Adipose tissue (tissue), 3 donors: ENCODE measurements around the gene TENT4B. TPM values are rescaled to one million over a fixed set of nuclear protein-coding genes. Genes with fewer than 3 reads are reported as not detected.

Experiments
- H3K27ac ChIP-seq: one replicate; pipeline ENCODE4 v1.5.1; 2013; ENCODE audit warnings: low read depth, low read length
- WGBS, 3 donors: extraction: QIAGEN DNeasy Blood & Tissue Kit; methylation state at CpG; one replicate each; pipeline ENCODE4 v1.1.7; 2013; 5-methylcytosine and 5-hydroxymethylcytosine counted together
- polyA plus RNA-seq, 3 donors: library from polyadenylated mRNA; stranded (reverse); fragments of 200-250 nt; gene quantifications; one replicate each; pipeline ENCODE4 v1.2.3, GENCODE V29; 2013
- donor health status: healthy with polysubstance abuse.
- donor health status: Bipolar disorder and iron deficiency.
- donor health status: healthy.

TENT4B gene
- polyA plus RNA-seq, 3 donors: 2.5 to 3.4 (median 3.3) TPM

DNA sequence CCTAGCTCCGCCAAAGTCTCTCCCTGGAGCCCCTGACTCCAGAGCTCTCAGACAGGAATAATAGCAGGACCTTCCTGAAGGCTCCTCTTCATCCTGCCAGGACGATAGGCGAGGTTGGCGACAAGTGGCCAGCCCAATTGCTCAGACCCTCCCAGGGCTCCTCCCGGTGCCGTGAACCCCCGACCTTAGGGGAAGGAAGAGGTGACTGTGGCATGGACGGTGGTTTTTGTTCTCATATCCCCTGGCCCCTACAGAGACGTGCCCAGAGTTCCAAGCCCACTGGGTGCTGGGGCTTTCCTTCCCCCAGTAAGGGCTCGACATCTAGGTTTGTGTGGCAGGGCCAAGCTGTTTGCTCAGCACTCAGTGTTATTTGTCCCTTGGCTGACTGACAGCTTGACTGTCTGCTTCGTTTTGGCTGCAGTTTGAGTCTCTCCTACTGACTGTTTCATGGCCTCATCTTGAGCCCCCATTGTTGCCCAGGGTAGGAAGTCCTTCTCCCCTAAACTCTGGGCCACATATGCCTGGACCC lies 108.7 kb downstream of the TENT4B start:
- H3K27ac ChIP-seq: no peak overlapping the region
- WGBS, 3 donors: 43 to 56% (median 48%) methylated on average over 11 of the region's 11 CpGs

DNA sequence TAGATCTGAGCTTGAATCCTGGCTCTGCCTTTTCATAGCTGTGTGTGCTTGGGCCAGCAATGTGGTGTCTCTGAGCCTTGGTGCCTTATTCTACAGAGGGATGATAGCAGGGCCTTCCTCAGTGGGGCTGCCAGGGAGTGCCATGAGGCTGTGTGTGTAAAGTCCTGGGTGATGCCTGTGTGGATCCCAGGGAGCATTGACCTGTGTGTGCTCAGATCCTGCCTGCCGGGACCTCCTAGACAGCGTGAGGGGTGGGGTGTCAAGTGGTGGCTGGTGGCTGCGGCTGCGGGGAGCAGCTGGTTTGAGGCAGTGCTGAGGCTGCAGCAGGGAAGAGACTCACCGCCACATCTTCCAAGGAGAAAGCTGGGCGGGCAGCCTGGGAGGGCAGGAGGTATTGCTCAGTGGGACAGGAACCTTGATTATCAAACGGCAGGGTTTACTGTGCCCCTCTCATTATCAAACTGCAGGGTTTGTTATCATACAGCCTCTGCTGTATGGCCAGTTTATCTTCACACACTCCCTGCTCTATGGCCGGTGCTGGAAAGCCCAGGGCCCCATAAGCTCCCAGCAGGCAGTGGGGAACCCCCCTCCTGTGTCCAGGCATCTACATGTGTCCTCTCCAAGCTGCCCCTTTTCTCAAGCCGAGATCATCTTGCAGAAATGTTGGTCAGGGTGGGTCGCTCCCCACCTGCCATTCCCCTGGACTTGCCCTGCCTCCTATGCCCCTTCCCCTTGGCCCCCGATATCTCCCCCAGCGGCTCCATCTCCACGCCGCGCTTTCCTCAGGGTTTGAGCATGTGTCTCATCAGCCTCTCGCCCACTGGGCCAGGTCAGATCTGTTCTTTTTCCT lies 110.2 kb downstream of the TENT4B start:
- H3K27ac ChIP-seq: no peak overlapping the region
- 77 to 83% (median 82%) methylated on average over 16 of the region's 16 CpGs for WGBS, 3 donors

DNA sequence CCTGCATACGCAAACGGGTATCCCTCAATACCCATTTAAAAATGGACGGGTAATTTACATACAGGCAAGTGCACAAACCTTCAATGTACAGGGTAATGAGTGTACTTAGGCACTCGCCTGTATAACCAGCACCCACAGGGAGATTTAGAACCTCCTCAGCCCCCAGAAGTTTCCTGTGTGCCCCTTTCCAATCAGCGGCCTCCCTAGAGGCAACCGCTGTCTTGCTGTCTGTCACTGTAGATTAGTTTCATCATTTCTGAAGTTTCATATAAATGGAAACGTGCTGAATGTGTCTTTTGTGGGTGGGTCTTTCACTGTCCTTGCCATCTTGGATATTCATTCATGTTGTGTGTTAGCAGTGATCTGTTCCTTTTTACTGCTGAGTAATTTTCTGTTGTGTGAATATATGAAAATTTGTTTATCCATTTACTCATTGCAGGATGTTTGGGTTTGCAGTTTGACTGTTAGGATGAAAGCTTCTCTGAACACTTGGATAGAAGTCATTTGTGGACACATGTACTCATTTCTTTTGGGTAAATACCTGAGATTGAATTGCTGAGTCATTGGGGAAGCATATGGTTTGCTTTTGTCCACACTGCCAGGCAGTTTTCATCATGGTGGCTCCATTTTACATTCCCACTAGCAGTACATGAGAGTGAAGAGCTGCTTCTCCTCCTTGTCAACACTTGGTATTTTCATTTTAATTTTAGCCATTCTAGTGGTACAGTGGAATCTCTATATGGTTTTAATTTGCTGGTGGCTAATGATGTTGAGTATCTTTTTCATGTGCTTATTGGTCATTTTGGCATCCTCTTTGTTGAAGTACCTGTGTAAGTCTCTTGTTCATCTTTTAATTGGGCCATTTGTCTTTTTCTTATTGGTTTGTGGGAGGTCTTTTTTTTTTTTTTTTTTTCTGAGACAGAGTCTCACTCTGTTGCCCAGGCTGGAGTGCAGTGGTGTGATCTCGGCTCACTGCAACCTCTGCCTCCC lies 111.1 kb downstream of the TENT4B start:
- no peak overlapping the region for H3K27ac ChIP-seq
- WGBS, 3 donors: 80 to 84% (median 80%) methylated on average over 7 of the region's 8 CpGs

GRCh38 chr16:50265260-50265659 lies 112.2 kb downstream of the TENT4B start:
- H3K27ac ChIP-seq: no peak overlapping the region
- WGBS, 3 donors: 52 to 66% (median 62%) methylated on average over 2 of the region's 2 CpGs

GRCh38 chr16:50265716-50266336 lies 112.7 kb downstream of the TENT4B start:
- 84 to 88% (median 88%) methylated on average over 10 of the region's 10 CpGs for WGBS, 3 donors
- no peak overlapping the region for H3K27ac ChIP-seq

DNA sequence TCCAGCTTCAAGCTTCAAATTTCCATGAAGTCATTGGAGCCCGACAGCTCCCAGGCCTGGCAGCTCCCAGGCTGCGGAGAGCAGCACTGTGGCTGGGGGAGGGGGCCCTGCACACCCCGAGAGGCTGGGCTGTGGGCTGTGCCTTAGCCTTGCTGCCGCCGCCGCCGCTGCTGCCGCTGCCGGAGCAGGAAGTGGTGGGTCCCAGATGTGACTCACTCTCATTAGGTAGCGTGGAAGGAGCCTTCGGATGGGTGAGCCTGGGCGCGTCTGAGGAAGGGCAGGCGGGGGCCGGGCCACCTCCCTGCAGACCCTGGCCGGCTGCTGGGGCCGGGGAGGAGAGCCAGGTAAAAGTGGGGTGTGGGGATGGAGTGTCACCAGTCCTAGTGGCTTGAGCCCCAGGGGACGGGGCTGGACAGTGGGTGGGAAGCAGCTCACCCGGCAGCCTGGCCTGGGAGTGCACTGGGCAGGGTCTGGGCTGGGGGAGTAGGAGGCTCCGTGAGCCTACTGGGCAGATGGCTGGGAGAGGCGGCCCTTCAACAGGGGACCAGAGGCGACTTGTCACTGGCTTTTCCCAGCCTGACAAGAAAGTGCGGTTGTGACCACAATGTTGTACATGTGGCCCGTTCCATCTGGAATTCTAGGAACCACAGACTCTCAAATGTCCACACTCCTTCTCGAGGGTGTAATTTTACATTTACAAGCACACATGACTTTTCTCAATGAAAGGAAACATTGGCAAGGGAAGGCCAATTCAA lies 113.4 kb downstream of the TENT4B start, which contains the start of gene ADCY7:
Gene ADCY7, plus strand, starts transcription at position 215 of the 755 bp plus-strand sequence. CDS start 21,629 bp downstream, outside the sequence.
- WGBS, 3 donors: 14 to 58% (median 18%) methylated on average over 25 of the region's 25 CpGs
- no peak within 1 kb of the TSS for H3K27ac ChIP-seq

GRCh38 chr16:50267151-50267631 lies 114.1 kb downstream of the TENT4B start:
- 69 to 87% (median 71%) methylated on average over 8 of the region's 8 CpGs for WGBS, 3 donors
- H3K27ac ChIP-seq: no peak overlapping the region

- 41 to 73% (median 41%) methylated on average over 3 of the region's 3 CpGs for WGBS, 3 donors
- H3K27ac ChIP-seq: no peak overlapping the region
Observed at GRCh38 chr16:50267651-50268050, 114.5 kb downstream of the TENT4B start.

DNA sequence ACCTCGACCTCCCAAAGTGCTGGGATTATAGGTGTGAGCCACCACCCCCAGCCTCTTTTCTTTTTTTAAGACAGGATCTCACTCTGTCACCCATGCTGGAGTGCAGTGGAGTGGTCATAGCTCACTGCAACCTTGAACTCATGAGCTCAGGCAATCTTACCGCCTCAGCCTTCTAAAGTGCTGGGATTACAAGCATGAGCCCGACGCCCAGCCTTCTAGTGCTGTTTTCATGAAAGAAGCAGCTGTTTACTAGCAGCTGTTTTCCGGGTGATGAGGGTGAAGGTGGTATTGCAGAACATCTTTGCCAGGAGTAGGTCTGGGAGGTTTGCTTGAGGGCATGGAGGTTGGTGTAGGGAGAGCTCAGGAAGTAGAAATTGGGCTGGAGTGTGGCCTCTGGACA lies 115.2 kb downstream of the TENT4B start:
- WGBS, 3 donors: 76 to 88% (median 88%) methylated on average over 5 of the region's 5 CpGs
- H3K27ac ChIP-seq: no peak overlapping the region

GRCh38 chr16:50269061-50269705 lies 116.1 kb downstream of the TENT4B start:
- 91 to 95% (median 94%) methylated on average over 13 of the region's 13 CpGs for WGBS, 3 donors
- no peak overlapping the region for H3K27ac ChIP-seq

GRCh38 chr16:50269769-50270509 lies 116.8 kb downstream of the TENT4B start:
- 75 to 93% (median 84%) methylated on average over 12 of the region's 12 CpGs for WGBS, 3 donors
- H3K27ac ChIP-seq: no peak overlapping the region

- 76 to 89% (median 80%) methylated on average over 13 of the region's 13 CpGs for WGBS, 3 donors
- no peak overlapping the region for H3K27ac ChIP-seq
Observed at GRCh38 chr16:50270510-50271147, 117.5 kb downstream of the TENT4B start.

DNA sequence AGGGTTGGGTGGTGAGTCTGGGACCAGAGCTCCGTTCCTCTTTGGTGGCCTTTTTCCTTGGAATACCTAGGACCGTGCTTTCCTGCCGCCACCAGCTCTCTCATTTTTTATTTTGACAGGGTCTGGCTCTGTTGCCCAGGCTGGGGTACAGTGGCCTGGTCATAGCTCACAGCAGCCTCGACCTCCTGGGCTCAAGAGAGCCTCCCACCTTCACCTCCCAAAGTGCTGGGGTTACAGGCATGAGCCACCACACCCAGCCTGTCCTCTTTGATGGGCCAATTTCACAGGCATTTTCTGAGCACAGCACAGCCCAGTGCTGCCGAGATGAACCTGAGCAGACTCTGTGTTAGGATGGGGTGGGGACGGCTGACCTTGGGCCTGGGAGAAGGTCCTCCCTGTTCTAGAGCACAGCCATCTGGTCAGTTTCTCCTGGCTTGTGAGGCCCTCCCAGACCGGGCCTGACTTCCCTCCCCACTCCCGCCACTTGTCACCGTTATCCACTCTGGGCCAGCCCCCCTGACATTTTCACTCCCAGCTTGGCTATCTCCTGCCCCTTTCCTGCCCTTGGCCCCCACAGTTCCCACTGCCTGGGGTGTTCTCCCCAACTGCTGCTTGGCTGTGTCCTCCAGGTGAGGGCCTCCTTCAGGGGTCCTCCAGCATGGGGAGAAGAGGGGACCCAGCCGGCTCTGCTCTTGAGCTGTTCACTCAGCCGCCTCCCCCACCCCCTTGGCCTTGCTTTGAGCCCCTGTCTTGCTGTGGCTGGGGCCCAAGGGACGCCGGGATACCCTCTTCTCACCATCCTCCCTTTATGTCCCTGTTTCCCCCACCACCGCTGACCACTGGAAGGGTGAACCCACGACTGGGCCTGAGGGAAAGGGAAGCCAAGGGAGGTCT lies 118.3 kb downstream of the TENT4B start:
- 69 to 76% (median 74%) methylated on average over 14 to 15 of the region's 15 CpGs for WGBS, 3 donors
- H3K27ac ChIP-seq: no peak overlapping the region

- 53 to 87% (median 64%) methylated on average over 7 of the region's 7 CpGs for WGBS, 3 donors
- H3K27ac ChIP-seq: no peak overlapping the region
Observed at GRCh38 chr16:50272111-50272571, 119.0 kb downstream of the TENT4B start.
